ENCODE measurements around the gene KDM4B.

GRCh38 chr19:5115771-5116202, 146.9 kb downstream of the KDM4B start:
- TF ChIP-seq POLR2A (IDR thresholded peaks at IDR 0.05; ENCODE audit: low read length), result no peak
- TF ChIP-seq GATA1 (IDR thresholded peaks at IDR 0.05; ENCODE audit: low read depth, low read length), result no peak
